ENCODE measurements around the gene CACNB2. TPM values are rescaled to one million over a fixed set of nuclear protein-coding genes. Genes with fewer than 3 reads are reported as not detected.
"Not testable (repeated sequence)": the region's sequence is repeated elsewhere in the genome, so short reads cannot be mapped to it uniquely, and the experiment has no call there.

The CACNB2 gene
- total and polyA plus RNA-seq, 4 donors: 0.38 to 3.1 (median 0.83) TPM

- TF ChIP-seq CTCF (IDR thresholded peaks at IDR 0.05; ENCODE audit: low read depth, low read length, missing input control): no peak
- TF ChIP-seq, protein P1, sequence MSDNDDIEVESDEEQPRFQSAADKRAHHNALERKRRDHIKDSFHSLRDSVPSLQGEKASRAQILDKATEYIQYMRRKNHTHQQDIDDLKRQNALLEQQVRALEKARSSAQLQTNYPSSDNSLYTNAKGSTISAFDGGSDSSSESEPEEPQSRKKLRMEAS (IDR thresholded peaks at IDR 0.05): no peak
- no peak for TF ChIP-seq NR2F2 (IDR thresholded peaks at IDR 0.05)
- no peak for TF ChIP-seq RXRA (IDR thresholded peaks at IDR 0.05)
- TF ChIP-seq FOXA1 (IDR thresholded peaks at IDR 0.05): no peak
- TF ChIP-seq TAF1 (conservative IDR thresholded peaks at IDR 0.05): no peak
- TF ChIP-seq JUND (IDR thresholded peaks at IDR 0.05): no peak
- no peak for TF ChIP-seq GABPA (IDR thresholded peaks at IDR 0.05 in 1 of 2, conservative IDR thresholded peaks at IDR 0.05 in 1 of 2)
- TF ChIP-seq ATF3 (IDR thresholded peaks at IDR 0.05): no peak
- no peak for TF ChIP-seq ZBTB33 (IDR thresholded peaks at IDR 0.05)
- TF ChIP-seq YY1 (IDR thresholded peaks at IDR 0.05): no peak
- TF ChIP-seq REST (IDR thresholded peaks at IDR 0.05): no peak
- no peak for TF ChIP-seq FOXA2 (IDR thresholded peaks at IDR 0.05)
- TF ChIP-seq SP1 (IDR thresholded peaks at IDR 0.05): no peak
- TF ChIP-seq EGR1 (IDR thresholded peaks at IDR 0.05; ENCODE audit: low read depth in 2 of 2): no peak
- no peaks in the 10 kb centered on the region for H3K27me3 ChIP-seq (ENCODE audit: control insufficient read depth in 4 of 4, insufficient read depth in 4 of 4, low read length in 3 of 4)
- no peak for DNase-seq (ENCODE audit: low spot score)
- no peak overlapping the region for H3K27ac ChIP-seq (ENCODE audit: low read depth in 1 of 2, low read length in 2 of 2)
- no peaks in the 10 kb centered on the region for H3K4me1 ChIP-seq (ENCODE audit: control insufficient read depth in 4 of 4, insufficient read depth in 4 of 4, low read length in 3 of 4)
- no peak overlapping the region for H3K4me3 ChIP-seq (ENCODE audit: low read depth in 1 of 3, low read length in 3 of 3)
- H3K36me3 ChIP-seq (ENCODE audit: control insufficient read depth in 4 of 4, insufficient read depth in 3 of 4, low read depth in 1 of 4, low read length in 3 of 4): no peaks in the 10 kb centered on the region
- no peaks in the 10 kb centered on the region for H3K9me3 ChIP-seq (ENCODE audit: control insufficient read depth in 4 of 4, low read length in 3 of 4)
- WGBS: 93% methylated on average over 4 of the region's 4 CpGs
- H3K9ac ChIP-seq (ENCODE audit: low read depth in 1 of 2, low read length in 2 of 2): no peak overlapping the region
These were observed 299.4 kb downstream of the CACNB2 start for GRCh38 chr10:18439601-18440000.

DNA sequence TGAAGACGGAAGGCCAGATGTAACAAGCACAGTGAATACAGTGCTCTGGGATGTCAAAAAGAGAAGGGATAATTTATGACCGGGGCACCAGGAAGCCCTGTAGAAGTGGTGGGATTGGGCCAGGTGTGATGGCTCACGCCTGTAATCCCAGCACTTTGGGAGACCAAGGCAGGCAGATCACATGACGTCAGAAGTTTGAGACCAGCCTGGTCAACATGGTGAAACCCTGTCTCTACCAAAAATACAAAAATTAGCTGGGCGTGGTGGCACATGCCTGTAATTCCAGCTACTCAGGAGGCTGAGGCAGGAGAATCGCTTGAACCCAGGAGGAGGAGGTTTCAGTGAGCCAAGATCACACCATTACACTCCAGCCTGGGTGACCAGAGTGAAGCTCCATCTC is 305.4 kb downstream of the CACNB2 start:
- H3K9ac ChIP-seq (ENCODE audit: low read depth in 1 of 2, low read length in 2 of 2); H3K9me3 ChIP-seq (ENCODE audit: control insufficient read depth in 4 of 4, low read length in 3 of 4): not testable (repeated sequence)

More for the DNA sequence above, 305.4 kb downstream of the CACNB2 start:
- DNase-seq (ENCODE audit: low spot score); H3K36me3 ChIP-seq (ENCODE audit: control insufficient read depth in 4 of 4, insufficient read depth in 3 of 4, low read depth in 1 of 4, low read length in 3 of 4); H3K4me3 ChIP-seq (ENCODE audit: low read depth in 1 of 3, low read length in 3 of 3); H3K27ac ChIP-seq (ENCODE audit: low read depth in 1 of 2, low read length in 2 of 2); H3K4me1 ChIP-seq (ENCODE audit: control insufficient read depth in 4 of 4, insufficient read depth in 4 of 4, low read length in 3 of 4); H3K27me3 ChIP-seq (ENCODE audit: control insufficient read depth in 4 of 4, insufficient read depth in 4 of 4, low read length in 3 of 4): not testable (repeated sequence)
- 75% methylated on average over 6 of the region's 6 CpGs for WGBS

Data from liver (tissue), 9 donors.